ENCODE measurements around the gene WDR26.

The WDR26 gene

GRCh38 chr1:224405604-224405970, 29.0 kb downstream of the WDR26 start:
- no peak for TF ChIP-seq CREB1 (IDR thresholded peaks at IDR 0.05; ENCODE audit: low read depth)
- TF ChIP-seq TCF12 (IDR thresholded peaks at IDR 0.05; ENCODE audit: low read depth): no peak
- no peak for TF ChIP-seq RAD21 (IDR thresholded peaks at IDR 0.05; ENCODE audit: low read depth)
- TF ChIP-seq USF1 (IDR thresholded peaks at IDR 0.05): no peak
- no peak for TF ChIP-seq TEAD4 (IDR thresholded peaks at IDR 0.05)
- no peak for TF ChIP-seq YY1 (IDR thresholded peaks at IDR 0.05; ENCODE audit: low read depth)
- TF ChIP-seq MAX (IDR thresholded peaks at IDR 0.05): no peak
- no peak for TF ChIP-seq NFIC (IDR thresholded peaks at IDR 0.05)
- no peak for TF ChIP-seq REST (IDR thresholded peaks at IDR 0.05; ENCODE audit: low read depth)
- TF ChIP-seq ZBTB7A (IDR thresholded peaks at IDR 0.05; ENCODE audit: low read depth): no peak

- no peak for TF ChIP-seq TCF12 (IDR thresholded peaks at IDR 0.05; ENCODE audit: low read depth)
- no peak for TF ChIP-seq NFIC (IDR thresholded peaks at IDR 0.05)
- TF ChIP-seq EP300 (IDR thresholded peaks at IDR 0.05; ENCODE audit: borderline replicate concordance): no peak
- no peak for TF ChIP-seq CEBPB (IDR thresholded peaks at IDR 0.05)
- no peak for TF ChIP-seq MAX (IDR thresholded peaks at IDR 0.05)
- no peak for TF ChIP-seq TAF1 (IDR thresholded peaks at IDR 0.05; ENCODE audit: low read depth)
- TF ChIP-seq RAD21 (IDR thresholded peaks at IDR 0.05; ENCODE audit: low read depth): no peak
- no peak for TF ChIP-seq USF1 (IDR thresholded peaks at IDR 0.05)
- no peak for TF ChIP-seq TEAD4 (IDR thresholded peaks at IDR 0.05)
- TF ChIP-seq CREB1 (IDR thresholded peaks at IDR 0.05; ENCODE audit: low read depth): no peak
- no peak for TF ChIP-seq REST (IDR thresholded peaks at IDR 0.05; ENCODE audit: low read depth)
- TF ChIP-seq ZBTB7A (IDR thresholded peaks at IDR 0.05; ENCODE audit: low read depth): no peak
- TF ChIP-seq YY1 (IDR thresholded peaks at IDR 0.05; ENCODE audit: low read depth): no peak
- no peak for TF ChIP-seq FOXM1 (IDR thresholded peaks at IDR 0.05; ENCODE audit: borderline replicate concordance, low read depth)
- TF ChIP-seq EGR1 (IDR thresholded peaks at IDR 0.05): no peak
Observed at GRCh38 chr1:224404916-224405603, 29.5 kb downstream of the WDR26 start.

GRCh38 chr1:224402472-224403036, 32.0 kb downstream of the WDR26 start:
- TF ChIP-seq EP300 (IDR thresholded peaks at IDR 0.05; ENCODE audit: borderline replicate concordance) (no peak), ZBTB7A (IDR thresholded peaks at IDR 0.05; ENCODE audit: low read depth) (no peak), YY1 (IDR thresholded peaks at IDR 0.05; ENCODE audit: low read depth) (no peak), CEBPB (IDR thresholded peaks at IDR 0.05) (no peak), RAD21 (IDR thresholded peaks at IDR 0.05; ENCODE audit: low read depth) (no peak), NFIC (IDR thresholded peaks at IDR 0.05) (no peak), MAX (IDR thresholded peaks at IDR 0.05) (no peak), TCF12 (IDR thresholded peaks at IDR 0.05; ENCODE audit: low read depth) (no peak), TEAD4 (IDR thresholded peaks at IDR 0.05) (no peak), CREB1 (IDR thresholded peaks at IDR 0.05; ENCODE audit: low read depth) (no peak), REST (IDR thresholded peaks at IDR 0.05; ENCODE audit: low read depth) (no peak), FOXM1 (IDR thresholded peaks at IDR 0.05; ENCODE audit: borderline replicate concordance, low read depth) (no peak), USF1 (IDR thresholded peaks at IDR 0.05) (no peak), TAF1 (IDR thresholded peaks at IDR 0.05; ENCODE audit: low read depth) (no peak), EGR1 (IDR thresholded peaks at IDR 0.05) (no peak)
